Measurements from ENCODE around the gene ITSN2. TPM values are rescaled to one million over a fixed set of nuclear protein-coding genes. Genes with fewer than 3 reads are reported as not detected.

The ITSN2 gene
- total and polyA plus RNA-seq, 2 of the 8 experiments (the other 6 are each of a cell fraction or from before 2014, with no cell fraction given) = 9.3 to 17.0 TPM

DNA sequence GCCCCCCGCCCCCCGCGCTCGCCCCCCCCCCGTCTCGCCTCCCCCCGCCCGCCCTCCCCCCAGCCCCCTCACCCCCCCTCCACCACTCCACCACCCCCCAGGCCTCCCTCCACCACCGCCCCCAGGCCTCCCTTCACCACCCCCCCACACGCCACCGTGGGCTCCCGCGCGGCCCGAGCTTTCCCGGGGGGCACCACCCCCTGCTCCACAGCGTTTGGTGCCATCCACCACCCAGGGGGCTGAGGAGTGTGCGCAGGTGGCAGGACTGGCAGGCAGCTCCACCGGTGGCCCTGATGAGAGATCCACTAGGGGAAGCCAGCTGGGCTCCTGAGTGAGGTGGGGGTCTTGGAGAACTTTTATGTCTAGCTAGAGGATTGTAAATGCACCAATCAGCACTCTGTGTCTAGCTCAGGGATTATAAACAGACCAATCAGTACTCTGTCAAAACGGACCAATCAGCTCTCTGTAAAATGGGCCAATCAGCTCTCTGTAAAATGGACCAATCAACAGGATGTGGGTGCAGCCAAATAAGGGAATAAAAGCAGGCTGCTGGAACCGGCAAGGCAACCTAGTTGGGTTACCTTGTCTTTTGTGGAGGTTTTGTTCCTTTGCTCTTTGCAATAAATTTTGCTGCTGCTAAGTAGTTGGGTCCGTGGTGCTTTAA, 43.0 kb upstream of the ITSN2 start:
- H3K4me1 ChIP-seq (replicated peaks in 1 of 4; ENCODE audit: control insufficient read depth in 3 of 4, insufficient read depth in 4 of 4, low read length in 3 of 4) = no peaks in the 10 kb centered on the region
- no peak overlapping the region for H4K8ac ChIP-seq (ENCODE audit: extremely low read depth, insufficient read depth, low read length)
- no peak overlapping the region for H3K4me3 ChIP-seq (ENCODE audit: extremely low read depth in 1 of 4, insufficient read depth in 2 of 4, low read depth in 3 of 4, low read length in 4 of 4)
- no peak overlapping the region for H3K4me2 ChIP-seq (ENCODE audit: insufficient read depth in 1 of 2, low read depth in 2 of 2, low read length in 2 of 2)
- H2BK20ac ChIP-seq (ENCODE audit: low read length) = no peak overlapping the region
- no peaks in the 10 kb centered on the region for H3K36me3 ChIP-seq (ENCODE audit: control insufficient read depth in 2 of 4, insufficient read depth in 4 of 4, low read length in 3 of 4)
- H2BK120ac ChIP-seq (replicated peaks; ENCODE audit: low read depth, low read length) = no peak overlapping the region
- H3K23me2 ChIP-seq (ENCODE audit: low read depth, low read length) = no peaks in the 10 kb centered on the region
- no peaks in the 10 kb centered on the region for H3K79me2 ChIP-seq (ENCODE audit: control insufficient read depth in 1 of 2, insufficient read depth in 2 of 2, low read length in 2 of 2)
- H3K9me3 ChIP-seq (ENCODE audit: insufficient read depth in 2 of 2, low read depth in 1 of 2, low read length in 1 of 2) = peaks cover 0 to 3% of the 10 kb centered on the region in 2 experiments; a peak in 1 of 4 replicates
- no peak overlapping the region for H2BK5ac ChIP-seq (ENCODE audit: low read depth, low read length)
- H4K5ac ChIP-seq (ENCODE audit: insufficient read length, low read depth, low read length) = no peak overlapping the region
- H3K23ac ChIP-seq (ENCODE audit: insufficient read length) = no peak overlapping the region
- no peak for FAIRE-seq
- CTCF ChIA-PET (ENCODE audit: partially characterized antibody) = interaction anchor here (2.1 kb wide), 1 partner anchor 176 kb away, joined by 6 read pairs; no protein-coding TSS in a partner anchor
- no peak overlapping the region for H2AK5ac ChIP-seq (ENCODE audit: low read depth, low read length)
- H3K18ac ChIP-seq (ENCODE audit: extremely low read depth, low read length) = no peak overlapping the region
- no peak for DNase-seq (ENCODE audit: low read depth in 1 of 2, low spot score in 2 of 2)
- no peak overlapping the region for H3K4ac ChIP-seq (replicated peaks; ENCODE audit: insufficient read length, low read depth, low read length)
- H4K91ac ChIP-seq (replicated peaks; ENCODE audit: insufficient read length, low read length) = no peak overlapping the region
- 0 out of 2 replicates have a peak overlapping the region, but pooled peaks have one; percentile 65 for H2AFZ ChIP-seq (ENCODE audit: low read length)
- H3K27me3 ChIP-seq (replicated peaks in 1 of 4; ENCODE audit: control insufficient read depth in 3 of 4, extremely low read depth in 1 of 4, insufficient read depth in 3 of 4, low read length in 3 of 4) = no peaks in the 10 kb centered on the region
- TF ChIP-seq HDAC2 (IDR thresholded peaks at IDR 0.05; ENCODE audit: borderline replicate concordance in 1 of 2, low read depth in 2 of 2, low read length in 2 of 2) = no peak
- peak; percentile 37; the same call in 1 of the 2 replicates for TF ChIP-seq SRF (IDR thresholded peaks at IDR 0.05; ENCODE audit: low read depth, low read length)
- no peak for TF ChIP-seq FOSL1 (IDR thresholded peaks at IDR 0.05; ENCODE audit: insufficient read depth, low read depth, low read length)
- TF ChIP-seq ZNF274 (IDR thresholded peaks at IDR 0.05; ENCODE audit: borderline replicate concordance, extremely low read depth, low read length) = no peak
- no peak for TF ChIP-seq CHD2 (IDR thresholded peaks at IDR 0.05; ENCODE audit: low read length)
- no peak for TF ChIP-seq CREB1 (IDR thresholded peaks at IDR 0.05)
- TF ChIP-seq SP1 (IDR thresholded peaks at IDR 0.05; ENCODE audit: low read depth, low read length) = 0 out of 2 replicates have a peak, but pooled peaks have one; percentile 35
- TF ChIP-seq TCF12 (IDR thresholded peaks at IDR 0.05; ENCODE audit: low read depth, low read length) = no peak
- TF ChIP-seq TBP (IDR thresholded peaks at IDR 0.05; ENCODE audit: low read depth, low read length) = no peak
- TF ChIP-seq RAD21 (IDR thresholded peaks at IDR 0.05 in 1 of 2, conservative IDR thresholded peaks at IDR 0.05 in 1 of 2; ENCODE audit: low read depth in 2 of 2, low read length in 2 of 2) = no peak
- H3K79me1 ChIP-seq (ENCODE audit: low read depth, low read length) = no peaks in the 10 kb centered on the region
- no peak overlapping the region for H3K27ac ChIP-seq (ENCODE audit: low read depth, low read length)
- no peak overlapping the region for H2BK12ac ChIP-seq (ENCODE audit: low read depth, low read length)
- no peak overlapping the region for H3K56ac ChIP-seq (replicated peaks; ENCODE audit: insufficient read length, low read depth, low read length)
- POLR2A ChIA-PET (ENCODE audit: partially characterized antibody) = no interaction called here
- H3K9ac ChIP-seq (replicated peaks in 1 of 4; ENCODE audit: extremely low read depth in 1 of 4, low read depth in 3 of 4, low read length in 3 of 4) = no peak overlapping the region
- H4K20me1 ChIP-seq (replicated peaks in 1 of 2; ENCODE audit: control insufficient read depth in 1 of 2, insufficient read depth in 2 of 2, low read length in 2 of 2) = no peaks in the 10 kb centered on the region
- no peak overlapping the region for H3K14ac ChIP-seq (ENCODE audit: insufficient read length)
- WGBS, 2 experiments (ENCODE audit: extremely low coverage in 1 of 2, insufficient coverage in 1 of 2, insufficient read length in 1 of 2, insufficient replicate concordance in 2 of 2, low coverage in 1 of 2, low lambda C conversion rate in 2 of 2, missing lambda C conversion rate in 1 of 2) = 89% methylated on average over 6 of the region's 22 CpGs; no CpG with 5 or more reads in 1 of the 2 experiments
- no peak overlapping the region for H2BK15ac ChIP-seq (ENCODE audit: low read length)

All from H1 (cell line).